Endothelial cell of umbilical vein (primary cell): Measurements from ENCODE around the gene TRIM67. TPM values are rescaled to one million over a fixed set of nuclear protein-coding genes. Genes with fewer than 3 reads are reported as not detected.

Experiments used
- BruUV-seq: library from RNA; stranded (reverse); fragments of 400-500 nt; replicated peaks from 2 replicates; lab custom pipeline; 2021; lab: Mats Ljungman, UMichigan
- CTCF ChIA-PET: fragments of 300-600, 350-600 bp; sonication (Branson Sonifier 250); formaldehyde crosslinking; loops from one replicate; lab custom pipeline; 2021; ENCODE audit warnings: antibody characterized with exemption, inconsistent platforms; lab: Charles Lee
- POLR2A ChIA-PET: fragments of 300-600, 350-600 bp; sonication (Branson Sonifier 250); formaldehyde crosslinking; loops from one replicate; lab custom pipeline; 2021; ENCODE audit warnings: antibody characterized with exemption, inconsistent platforms; lab: Charles Lee
- DNase-seq: peaks from one replicate; pipeline ENCODE4 v3.0.0-alpha.2; 2011; ENCODE audit warnings: low read depth, low spot score
- FAIRE-seq: peaks from 2 replicates; lab custom pipeline; 2011; peaks lifted over from hg19 to GRCh38; lab: Jason Lieb, UNC
- H2AFZ ChIP-seq: 2 replicates; pipeline ENCODE4 v1.6.0; 2012; ENCODE audit warnings: low read depth, low read length, control low read depth, inconsistent platforms
- H3K27ac ChIP-seq: 2 replicates; pipeline ENCODE4 v1.5.1; 2011; ENCODE audit warnings: low read depth, mild to moderate bottlenecking, control low read depth, low read length, moderate library complexity; ENCODE audit not compliant: insufficient read depth
- H3K27me3 ChIP-seq, 2 experiments: 2 replicates each; pipeline versions ENCODE4 v1.6.0 to v1.6.1; 2011; ENCODE audit warnings: low read length in 2 of 2, mixed read lengths in 1 of 2; ENCODE audit not compliant: control insufficient read depth in 2 of 2, insufficient read depth in 2 of 2
- H3K36me3 ChIP-seq, 2 experiments: 2 replicates in 1 of 2; 3 replicates in 1 of 2; pipeline ENCODE4 v1.5.1; 2011; ENCODE audit warnings: low read length in 2 of 2, mild to moderate bottlenecking in 1 of 2, moderate library complexity in 1 of 2; ENCODE audit not compliant: control insufficient read depth in 2 of 2, insufficient read depth in 2 of 2; ENCODE audit errors: extremely low read depth in 1 of 2
- H3K4me1 ChIP-seq: 3 replicates; pipeline ENCODE4 v1.5.1; 2011; ENCODE audit warnings: mild to moderate bottlenecking, low read length; ENCODE audit not compliant: control insufficient read depth, insufficient read depth; ENCODE audit errors: extremely low read depth
- H3K4me2 ChIP-seq: 2 replicates; pipeline ENCODE4 v1.6.1; 2011; ENCODE audit warnings: low read length, control low read depth, mixed read lengths; ENCODE audit not compliant: insufficient read depth
- H3K4me3 ChIP-seq, 3 experiments: fragments of 200-600 bp in 1 of 3; sonication (generic), shearing (Covaris generic) in 1 of 3; replicated peaks in 1 of 3; 2 replicates each; pipeline ENCODE4 v1.5.1; 2011 to 2016; ENCODE audit warnings: control low read depth in 3 of 3, low read length in 3 of 3, mild to moderate bottlenecking in 2 of 3, inconsistent platforms in 1 of 3, low read depth in 1 of 3, moderate library complexity in 1 of 3; ENCODE audit not compliant: insufficient read depth in 1 of 3
- H3K79me2 ChIP-seq: 2 replicates; pipeline ENCODE4 v1.6.0; 2012; ENCODE audit warnings: low read length, inconsistent platforms; ENCODE audit not compliant: control insufficient read depth, insufficient read depth
- H3K9ac ChIP-seq: replicated peaks from 2 replicates; pipeline ENCODE3; 2011; ENCODE audit warnings: low read length, control low read depth; ENCODE audit not compliant: insufficient read depth; ENCODE audit errors: extremely low read depth
- H3K9me1 ChIP-seq: replicated peaks from 3 replicates; pipeline ENCODE4 v1.6.0; 2011; ENCODE audit warnings: mild to moderate bottlenecking, low read length; ENCODE audit not compliant: control insufficient read depth, insufficient read depth; ENCODE audit errors: extremely low read depth
- H3K9me3 ChIP-seq: replicated peaks from 2 replicates; pipeline ENCODE4 v1.5.1; 2012; ENCODE audit warnings: low read length, inconsistent platforms; ENCODE audit not compliant: control insufficient read depth, insufficient read depth
- H4K20me1 ChIP-seq: replicated peaks from 2 replicates; pipeline ENCODE3; 2011; ENCODE audit warnings: mild to moderate bottlenecking, low read length; ENCODE audit not compliant: control insufficient read depth, insufficient read depth; ENCODE audit errors: extremely low read depth
- EZH2 ChIP-seq: IDR thresholded peaks from 2 replicates; pipeline ENCODE4 v1.6.1; 2012; ENCODE audit warnings: borderline replicate concordance, low read depth, mild to moderate bottlenecking, moderate library complexity, low read length, inconsistent platforms; ENCODE audit not compliant: severe bottlenecking
- JUN ChIP-seq: IDR thresholded peaks from 2 replicates; pipeline ENCODE4 v1.6.1; 2011; ENCODE audit warnings: borderline replicate concordance, low read depth; ENCODE audit not compliant: insufficient read length, insufficient read depth
- POLR2A ChIP-seq: IDR thresholded peaks from 2 replicates; pipeline ENCODE4 v1.6.1; 2012; ENCODE audit warnings: low read depth, mild to moderate bottlenecking, control low read depth, low read length
- dilution Hi-C: fragments of 300-500 bp; cut with MboI; formaldehyde crosslinking; loops from one replicate; pipeline ENCODE4 v1.15.0; 2019; ENCODE audit warnings: low sequenced_read_pairs; ENCODE audit not compliant: extremely low pct_ligation_motif_present
- intact Hi-C: fragments of 100-400 bp; cut with micrococcal nuclease; formaldehyde crosslinking; loops from one replicate; pipeline ENCODE4 v1.10.0; 2022
- polyA plus RNA-seq, 4 experiments: library from polyadenylated mRNA; depleted of rRNA in 3 of 4; stranded (reverse) in 3 of 4; unstranded in 1 of 4; fragments of >200 nt; gene quantifications; 2 replicates each; pipeline versions ENCODE4 v1.2.1 to v1.2.3, GENCODE V29; 2011 to 2012; ENCODE audit warnings: missing spikeins in 1 of 4
- total RNA-seq: library from RNA; stranded (reverse); gene quantifications from 2 replicates; pipeline ENCODE4 v1.2.3, GENCODE V29; 2021

The TRIM67 gene
- total and polyA plus RNA-seq, 2 donors (not counting 3 experiments of a cell fraction or from before 2014, with no cell fraction given) = not detected

DNA sequence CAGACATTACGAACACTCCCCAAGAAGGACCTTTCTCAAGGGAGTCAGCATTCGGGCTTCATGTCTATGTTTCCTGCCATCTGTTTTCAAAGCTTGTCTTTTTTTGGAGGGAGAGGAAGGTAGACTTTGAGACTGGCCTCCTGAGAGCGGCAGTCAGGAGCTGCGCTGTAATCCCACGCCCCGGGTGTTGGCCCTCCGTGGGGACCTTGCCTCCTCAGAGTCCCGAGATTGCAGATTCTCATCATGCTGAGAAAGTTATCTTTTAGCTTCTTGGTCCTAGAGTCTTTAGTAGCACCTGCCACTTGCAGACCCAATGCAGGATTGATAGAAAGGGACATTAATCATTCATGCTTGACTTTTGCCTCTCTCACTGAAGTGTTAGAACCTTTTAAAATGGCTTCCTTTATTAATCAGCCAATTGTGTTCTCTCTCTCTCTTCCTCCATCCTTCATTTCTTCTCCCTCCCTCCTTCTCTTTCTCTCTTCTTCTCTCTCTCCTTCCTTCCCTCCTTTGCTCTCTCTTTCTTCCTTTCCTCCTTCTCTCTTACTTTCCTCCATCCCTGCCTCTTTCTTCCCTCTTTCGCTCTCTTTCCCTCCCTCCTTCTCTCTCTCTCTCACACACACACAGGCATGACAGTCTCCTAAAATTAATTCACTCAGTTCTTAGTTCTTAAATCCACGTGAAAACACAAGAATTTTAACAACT lies 54.0 kb downstream of the TRIM67 start:
- POLR2A ChIA-PET = no interaction called here
- intact Hi-C loops (no loop called here), dilution Hi-C loops (no loop called here)
- DNase-seq = no peak
- Histone ChIP-seq H3K4me2 (no peak overlapping the region), H3K27me3 (peaks cover 6 to 7% of the 10 kb centered on the region in 2 experiments), H3K4me3 (no peak overlapping the region), H3K36me3 (no peaks in the 10 kb centered on the region), H4K20me1 (no peaks in the 10 kb centered on the region), H3K79me2 (no peaks in the 10 kb centered on the region), H3K9me1 (no peaks in the 10 kb centered on the region), H3K4me1 (peaks cover 2% of the 10 kb centered on the region), H3K9me3 (no peaks in the 10 kb centered on the region), H3K9ac (no peak overlapping the region), H3K27ac (no peak overlapping the region), H2AFZ (no peak overlapping the region)
- CTCF ChIA-PET = interaction anchor here (0.8 to 2.0 kb wide), 4 partner anchors 9 to 420 kb away, joined by 3 to 4 read pairs (median 3); partner anchors contain the start of gene GNPAT
- BruUV-seq = no TSS peak
- no peak for FAIRE-seq
- TF ChIP-seq JUN (no peak), EZH2 (peak; percentile 50)

DNA sequence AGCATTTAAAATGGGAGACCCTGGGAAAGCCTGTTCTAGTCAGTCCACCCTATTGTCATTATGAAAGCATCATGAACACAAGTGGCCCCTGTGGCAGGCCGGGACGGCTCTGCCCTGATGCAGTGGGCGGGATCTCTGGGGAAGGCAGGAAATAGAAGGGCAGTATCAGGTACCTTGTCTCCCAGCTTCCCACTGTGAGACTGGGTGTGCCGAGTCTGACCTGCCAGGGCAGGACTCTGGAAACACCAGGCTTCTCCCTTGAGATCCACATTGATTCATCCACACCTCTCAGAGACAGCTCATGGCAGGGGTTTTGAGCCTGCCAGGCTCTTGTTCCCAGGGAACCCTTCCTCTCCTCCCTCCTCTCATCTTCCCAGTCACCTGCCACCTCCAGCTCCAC lies 54.6 kb downstream of the TRIM67 start:
- H3K9ac ChIP-seq = no peak overlapping the region
- POLR2A ChIA-PET = no interaction called here
- H3K9me3 ChIP-seq = no peaks in the 10 kb centered on the region
- H3K4me1 ChIP-seq = peaks cover 1% of the 10 kb centered on the region
- H3K4me3 ChIP-seq = no peak overlapping the region
- no peaks in the 10 kb centered on the region for H3K9me1 ChIP-seq
- CTCF ChIA-PET = interaction anchor here (1.2 kb wide), 1 partner anchor 9 kb away, joined by 3 read pairs; no protein-coding TSS in a partner anchor
- no peak overlapping the region for H3K27ac ChIP-seq
- no peaks in the 10 kb centered on the region for H4K20me1 ChIP-seq
- no peak overlapping the region for H2AFZ ChIP-seq
- no TSS peak for BruUV-seq
- FAIRE-seq = no peak
- no peak for DNase-seq
- H3K27me3 ChIP-seq = peaks cover 6 to 7% of the 10 kb centered on the region in 2 experiments
- dilution Hi-C loops (no loop called here), intact Hi-C loops (no loop called here)
- no peak for TF ChIP-seq POLR2A
- H3K79me2 ChIP-seq = no peaks in the 10 kb centered on the region
- no peaks in the 10 kb centered on the region for H3K36me3 ChIP-seq
- no peak overlapping the region for H3K4me2 ChIP-seq
